Neural progenitor cell (in vitro differentiated cells): Measurements from ENCODE around the gene NPIPB6.

Experiments
- CTCF ChIP-seq: fragments of 200-600 bp; sonication (generic); IDR thresholded peaks from 2 replicates; pipeline ENCODE4 v1.5.1; 2017; ENCODE audit warnings: antibody characterized with exemption, mild to moderate bottlenecking
- EZH2 ChIP-seq: fragments of 200-600 bp; sonication (generic); IDR thresholded peaks from 2 replicates; pipeline ENCODE4 v1.6.1; 2017; ENCODE audit warnings: antibody characterized with exemption, mild to moderate bottlenecking, moderate library complexity
- EZH2phosphoT487 ChIP-seq: fragments of 200-600 bp; sonication (generic); IDR thresholded peaks from 2 replicates; pipeline ENCODE4 v1.6.1; 2017; ENCODE audit warnings: antibody characterized with exemption

- TF ChIP-seq CTCF, result no peak
- TF ChIP-seq EZH2phosphoT487, result no peak
- TF ChIP-seq EZH2, result no peak
Measured at GRCh38 chr16:28300327-28300726, 63.0 kb downstream of the NPIPB6 start.
